SK-N-SH (cell line): ENCODE measurements around the gene EVC2. TPM values are rescaled to one million over a fixed set of nuclear protein-coding genes. Genes with fewer than 3 reads are reported as not detected.

Source experiments
- CTCF ChIA-PET: fragments of 300-600, 350-600 bp; formaldehyde crosslinking; extraction: SDS; loops from one replicate; lab custom pipeline; 2021; lab: Yijun Ruan, JAX
- POLR2A ChIA-PET: fragments of 350-600 bp; sonication (Branson Sonifier 250); formaldehyde crosslinking; extraction: SDS; loops from one replicate; lab custom pipeline; 2020; ENCODE audit warnings: antibody characterized with exemption, inconsistent platforms; lab: Yijun Ruan, JAX
- DNase-seq: peaks from one replicate; pipeline ENCODE4 v3.0.0; 2012
- H2AFZ ChIP-seq: fragments of 200-600 bp; sonication (generic); 2 replicates; pipeline ENCODE4 v1.8.1; 2016; ENCODE audit warnings: antibody characterized with exemption, mild to moderate bottlenecking, low read depth
- H3F3A ChIP-seq: fragments of 200-600 bp; sonication (generic); replicated peaks from 2 replicates; pipeline ENCODE3; 2016; ENCODE audit warnings: antibody characterized with exemption, mild to moderate bottlenecking; ENCODE audit not compliant: insufficient read depth
- H3K27ac ChIP-seq, 2 experiments: fragments of 200-500 bp in 1 of 2; fragments of 200-600 bp in 1 of 2; sonication (Bioruptor generic) in 1 of 2; sonication (generic), shearing (Covaris generic) in 1 of 2; 2 replicates each; pipeline versions ENCODE4 v1.5.1 to v1.6.1; 2014 to 2016; ENCODE audit warnings: low read depth in 2 of 2, inconsistent platforms in 1 of 2, low read length in 1 of 2, mild to moderate bottlenecking in 1 of 2, mixed read lengths in 1 of 2
- H3K27me3 ChIP-seq: fragments of 200-600 bp; sonication (generic), shearing (Covaris generic); 2 replicates; pipeline ENCODE4 v1.6.1; 2016; ENCODE audit warnings: mixed run types; ENCODE audit not compliant: insufficient read depth
- H3K36me3 ChIP-seq, 2 experiments: fragments of 200-500 bp in 1 of 2; fragments of 200-600 bp in 1 of 2; sonication (Bioruptor generic) in 1 of 2; sonication (generic) in 1 of 2; replicated peaks in 1 of 2; 2 replicates each; pipeline versions ENCODE3 to v1.5.1; 2014 to 2016; ENCODE audit warnings: low read length in 1 of 2, mild to moderate bottlenecking in 1 of 2; ENCODE audit not compliant: insufficient read depth in 2 of 2, control insufficient read depth in 1 of 2
- H3K4me1 ChIP-seq, 2 experiments: fragments of 200-500 bp in 1 of 2; fragments of 200-600 bp in 1 of 2; sonication (Bioruptor generic) in 1 of 2; sonication (generic), shearing (Covaris generic) in 1 of 2; 2 replicates each; pipeline versions ENCODE4 v1.5.1 to v1.6.1; 2014 to 2016; ENCODE audit warnings: low read depth in 1 of 2, low read length in 1 of 2, mixed run types in 1 of 2; ENCODE audit not compliant: insufficient read depth in 2 of 2, control insufficient read depth in 1 of 2
- H3K4me2 ChIP-seq: fragments of 200-600 bp; sonication (generic), shearing (Covaris generic); 2 replicates; pipeline ENCODE4 v1.6.1; 2017; ENCODE audit warnings: mixed run types
- H3K4me3 ChIP-seq, 2 experiments: fragments of 200-500 bp in 1 of 2; fragments of 200-600 bp in 1 of 2; sonication (Bioruptor generic) in 1 of 2; sonication (generic), shearing (Covaris generic) in 1 of 2; 2 replicates each; pipeline versions ENCODE4 v1.5.1 to v1.8.1; 2014 to 2016; ENCODE audit warnings: low read depth in 2 of 2, inconsistent platforms in 1 of 2, low read length in 1 of 2, mild to moderate bottlenecking in 1 of 2, mixed read lengths in 1 of 2, moderate library complexity in 1 of 2
- H3K79me2 ChIP-seq: fragments of 200-600 bp; sonication (generic); 2 replicates; pipeline ENCODE4 v1.8.1; 2017; ENCODE audit warnings: mild to moderate bottlenecking; ENCODE audit not compliant: insufficient read depth
- H3K9ac ChIP-seq: fragments of 200-600 bp; sonication (generic); 2 replicates; pipeline ENCODE4 v1.6.1; 2017; ENCODE audit warnings: mixed run types
- H3K9me2 ChIP-seq: fragments of 200-600 bp; sonication (generic); 2 replicates; pipeline ENCODE4 v1.6.1; 2017; ENCODE audit warnings: mixed run types
- H3K9me3 ChIP-seq: fragments of 200-600 bp; sonication (generic); 2 replicates; pipeline ENCODE4 v1.6.1; 2017; ENCODE audit warnings: mixed run types, mild to moderate bottlenecking, moderate library complexity
- H4K20me1 ChIP-seq: fragments of 200-600 bp; sonication (generic); 2 replicates; pipeline ENCODE4 v1.6.1; 2017; ENCODE audit warnings: mild to moderate bottlenecking, mixed run types; ENCODE audit not compliant: insufficient read depth
- ELF1 ChIP-seq: IDR thresholded peaks from 2 replicates; pipeline ENCODE4 v1.4.0; 2012
- MEF2A ChIP-seq: IDR thresholded peaks from 2 replicates; pipeline ENCODE4 v1.4.0; 2012; ENCODE audit warnings: low read depth, borderline replicate concordance
- NRF1 ChIP-seq: IDR thresholded peaks from 2 replicates; pipeline ENCODE4 v1.6.1; 2012; ENCODE audit warnings: low read depth, mild to moderate bottlenecking, low read length
- POLR2AphosphoS5 ChIP-seq: IDR thresholded peaks from 2 replicates; pipeline ENCODE4 v1.6.1; 2012; ENCODE audit warnings: low read depth, low read length
- RCOR1 ChIP-seq: fragments of 150-350 bp; IDR thresholded peaks from 2 replicates; pipeline ENCODE4 v1.6.1; 2017; ENCODE audit warnings: antibody characterized with exemption, low read length
- RFX5 ChIP-seq: IDR thresholded peaks from 2 replicates; pipeline ENCODE4 v1.6.1; 2012; ENCODE audit warnings: mild to moderate bottlenecking, improper control_type of control experiment, low read length
- SMC3 ChIP-seq: IDR thresholded peaks from 2 replicates; pipeline ENCODE4 v1.6.1; 2012; ENCODE audit warnings: low read depth, low read length, improper control_type of control experiment
- TAF1 ChIP-seq: IDR thresholded peaks from 2 replicates; pipeline ENCODE4 v1.6.1; 2012; ENCODE audit warnings: low read depth, mild to moderate bottlenecking, low read length, moderate library complexity, borderline replicate concordance
- WGBS: methylation state at CpG from one replicate; pipeline ENCODE4 v1.1.6; 2017; ENCODE audit warnings: low lambda C conversion rate; 5-methylcytosine and 5-hydroxymethylcytosine counted together
- polyA plus RNA-seq, 3 experiments: library from polyadenylated mRNA; depleted of rRNA; stranded (reverse); fragments of >200 nt; gene quantifications; 2 replicates each; pipeline ENCODE4 v1.2.3, GENCODE V29; 2012
- TF ChIP-seq, protein P1 (sequence below): IDR thresholded peaks from 2 replicates; pipeline ENCODE4 v1.4.0; 2012; ENCODE audit warnings: low read depth, borderline replicate concordance
- TF ChIP-seq, protein P2 (sequence below): fragments of 200-600 bp; sonication (generic); IDR thresholded peaks from 2 replicates; pipeline ENCODE4 v1.6.1; 2017; ENCODE audit warnings: antibody characterized with exemption, mild to moderate bottlenecking, moderate library complexity
- TF ChIP-seq, protein P3 (sequence below): IDR thresholded peaks from 2 replicates; pipeline ENCODE4 v1.4.0; 2012; ENCODE audit warnings: low read depth

EVC2 gene
- polyA plus RNA-seq, 1 of the 3 experiments (the other 2 are of a cell fraction) = not detected

DNA sequence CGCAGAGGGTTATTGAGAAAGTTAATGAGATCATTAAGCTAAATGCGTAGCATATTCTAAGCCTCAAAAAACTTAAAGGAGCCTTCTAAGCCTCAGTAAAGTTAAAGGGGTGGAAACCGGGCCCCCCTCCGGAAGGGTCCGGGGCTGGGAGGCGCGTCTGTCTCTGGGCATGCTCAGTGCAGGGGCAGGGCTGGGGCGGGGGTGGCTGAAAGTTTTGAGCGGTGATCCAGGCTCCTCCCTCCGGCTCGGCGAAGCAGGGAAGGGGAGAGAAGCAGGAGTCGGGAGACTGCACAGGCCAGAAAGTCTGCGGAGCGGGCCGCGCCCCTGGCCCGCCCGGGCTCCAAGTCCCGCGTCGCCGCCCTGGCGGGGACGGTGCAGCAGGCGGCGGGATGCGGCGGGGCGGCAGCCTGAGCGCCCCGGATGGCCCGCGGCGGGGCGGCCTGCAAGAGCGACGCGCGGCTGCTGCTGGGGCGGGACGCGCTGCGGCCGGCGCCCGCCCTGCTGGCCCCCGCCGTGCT, 2.7 kb upstream of the EVC2 start, which contains the start of gene EVC:
Gene EVC (plus strand): TSS at position 241 of the 518 bp plus-strand sequence. CDS start 180 bp downstream, at position 421.
- Histone ChIP-seq H3K27me3 (no peaks in the 10 kb centered on the region), H3K9me3 (no peaks in the 10 kb centered on the region), H3K9ac (peak within 1 kb of the TSS; percentile 65), H3F3A (no peaks in the 10 kb centered on the region), H3K9me2 (no peaks in the 10 kb centered on the region), H2AFZ (peak within 1 kb of the TSS; percentile 100), H4K20me1 (no peaks in the 10 kb centered on the region), H3K27ac (peak within 1 kb of the TSS; percentile 48 to 79; a peak in 3 of 4 replicates), H3K4me2 (peak within 1 kb of the TSS; percentile 91), H3K79me2 (peaks cover 44% of the 10 kb centered on the region), H3K4me3 (peak within 1 kb of the TSS; percentile 65 to 75), H3K4me1 (peaks cover 3 to 30% of the 10 kb centered on the region in 2 experiments; a peak in 1 of 4 replicates), H3K36me3 (peaks cover 0 to 12% of the 10 kb centered on the region in 2 experiments)
- DNase-seq = peak; percentile 90
- ChIA-PET POLR2A (no interaction called here), CTCF (interaction anchor here (0.6 to 1.6 kb wide), 5 partner anchors 24 to 316 kb away, joined by 3 to 4 read pairs (median 3); no protein-coding TSS in a partner anchor)
- no peak for TF ChIP-seq MEF2A
- TF ChIP-seq TAF1 = peak; percentile 64; the same call in 1 of the 2 replicates
- 0 out of 2 replicates have a peak, but pooled peaks have one; percentile 5 for TF ChIP-seq RCOR1
- TF ChIP-seq POLR2AphosphoS5 = peak; percentile 78
- no peak for TF ChIP-seq SMC3
- TF ChIP-seq NRF1 = peak; percentile 79
- no peak for TF ChIP-seq RFX5
- TF ChIP-seq, protein P1, sequence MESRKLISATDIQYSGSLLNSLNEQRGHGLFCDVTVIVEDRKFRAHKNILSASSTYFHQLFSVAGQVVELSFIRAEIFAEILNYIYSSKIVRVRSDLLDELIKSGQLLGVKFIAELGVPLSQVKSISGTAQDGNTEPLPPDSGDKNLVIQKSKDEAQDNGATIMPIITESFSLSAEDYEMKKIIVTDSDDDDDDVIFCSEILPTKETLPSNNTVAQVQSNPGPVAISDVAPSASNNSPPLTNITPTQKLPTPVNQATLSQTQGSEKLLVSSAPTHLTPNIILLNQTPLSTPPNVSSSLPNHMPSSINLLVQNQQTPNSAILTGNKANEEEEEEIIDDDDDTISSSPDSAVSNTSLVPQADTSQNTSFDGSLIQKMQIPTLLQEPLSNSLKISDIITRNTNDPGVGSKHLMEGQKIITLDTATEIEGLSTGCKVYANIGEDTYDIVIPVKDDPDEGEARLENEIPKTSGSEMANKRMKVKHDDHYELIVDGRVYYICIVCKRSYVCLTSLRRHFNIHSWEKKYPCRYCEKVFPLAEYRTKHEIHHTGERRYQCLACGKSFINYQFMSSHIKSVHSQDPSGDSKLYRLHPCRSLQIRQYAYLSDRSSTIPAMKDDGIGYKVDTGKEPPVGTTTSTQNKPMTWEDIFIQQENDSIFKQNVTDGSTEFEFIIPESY = no peak
- TF ChIP-seq, protein P2, sequence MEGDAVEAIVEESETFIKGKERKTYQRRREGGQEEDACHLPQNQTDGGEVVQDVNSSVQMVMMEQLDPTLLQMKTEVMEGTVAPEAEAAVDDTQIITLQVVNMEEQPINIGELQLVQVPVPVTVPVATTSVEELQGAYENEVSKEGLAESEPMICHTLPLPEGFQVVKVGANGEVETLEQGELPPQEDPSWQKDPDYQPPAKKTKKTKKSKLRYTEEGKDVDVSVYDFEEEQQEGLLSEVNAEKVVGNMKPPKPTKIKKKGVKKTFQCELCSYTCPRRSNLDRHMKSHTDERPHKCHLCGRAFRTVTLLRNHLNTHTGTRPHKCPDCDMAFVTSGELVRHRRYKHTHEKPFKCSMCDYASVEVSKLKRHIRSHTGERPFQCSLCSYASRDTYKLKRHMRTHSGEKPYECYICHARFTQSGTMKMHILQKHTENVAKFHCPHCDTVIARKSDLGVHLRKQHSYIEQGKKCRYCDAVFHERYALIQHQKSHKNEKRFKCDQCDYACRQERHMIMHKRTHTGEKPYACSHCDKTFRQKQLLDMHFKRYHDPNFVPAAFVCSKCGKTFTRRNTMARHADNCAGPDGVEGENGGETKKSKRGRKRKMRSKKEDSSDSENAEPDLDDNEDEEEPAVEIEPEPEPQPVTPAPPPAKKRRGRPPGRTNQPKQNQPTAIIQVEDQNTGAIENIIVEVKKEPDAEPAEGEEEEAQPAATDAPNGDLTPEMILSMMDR = 0 out of 2 replicates have a peak, but pooled peaks have one; percentile 8
- TF ChIP-seq ELF1 = no peak
- TF ChIP-seq, protein P3, sequence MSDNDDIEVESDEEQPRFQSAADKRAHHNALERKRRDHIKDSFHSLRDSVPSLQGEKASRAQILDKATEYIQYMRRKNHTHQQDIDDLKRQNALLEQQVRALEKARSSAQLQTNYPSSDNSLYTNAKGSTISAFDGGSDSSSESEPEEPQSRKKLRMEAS = peak; percentile 45; the same call in 1 of the 2 replicates
- 4% methylated on average over 9 of the region's 49 CpGs for WGBS
